Chondrocyte (in vitro differentiated cells): ENCODE measurements around the gene FGF16. TPM values are rescaled to one million over a fixed set of nuclear protein-coding genes. Genes with fewer than 3 reads are reported as not detected.

Experiments
- DNase-seq: peaks from one replicate; pipeline ENCODE4 v3.0.0; 2021; ENCODE audit warnings: mixed read lengths, low spot score
- H3K27ac Mint-ChIP-seq: one replicate; pipeline ENCODE4 v1.8.0; 2021; ENCODE audit warnings: mild to moderate bottlenecking, moderate library complexity, mixed read lengths; ENCODE audit not compliant: unreplicated experiment
- H3K27me3 Mint-ChIP-seq: 2 replicates; pipeline ENCODE4 v1.8.0; 2021; ENCODE audit warnings: low read depth, mixed read lengths
- H3K36me3 Mint-ChIP-seq: 2 replicates; pipeline ENCODE4 v1.8.0; 2021; ENCODE audit warnings: low read depth, mixed read lengths
- H3K4me1 Mint-ChIP-seq: 2 replicates; pipeline ENCODE4 v1.8.0; 2021; ENCODE audit warnings: low read depth, mild to moderate bottlenecking, mixed read lengths
- H3K4me3 Mint-ChIP-seq: one replicate; pipeline ENCODE4 v1.8.0; 2021; ENCODE audit warnings: mild to moderate bottlenecking, moderate library complexity, mixed read lengths; ENCODE audit not compliant: unreplicated experiment
- H3K9me3 Mint-ChIP-seq: 2 replicates; pipeline ENCODE4 v1.8.0; 2021; ENCODE audit warnings: low read depth, mixed read lengths
- total RNA-seq: library from RNA; stranded (reverse); gene quantifications from 3 replicates; pipeline ENCODE4 v1.2.1, GENCODE V29; 2021
- TF ChIP-seq, protein P1 (sequence below): fragments of 200-600 bp; sonication (generic); IDR thresholded peaks from 2 replicates; pipeline ENCODE4 v1.5.0; 2021; ENCODE audit warnings: antibody characterized with exemption, mild to moderate bottlenecking, moderate library complexity

Gene FGF16
- total RNA-seq, 1 donor from 2014 or later, result not detected

DNA sequence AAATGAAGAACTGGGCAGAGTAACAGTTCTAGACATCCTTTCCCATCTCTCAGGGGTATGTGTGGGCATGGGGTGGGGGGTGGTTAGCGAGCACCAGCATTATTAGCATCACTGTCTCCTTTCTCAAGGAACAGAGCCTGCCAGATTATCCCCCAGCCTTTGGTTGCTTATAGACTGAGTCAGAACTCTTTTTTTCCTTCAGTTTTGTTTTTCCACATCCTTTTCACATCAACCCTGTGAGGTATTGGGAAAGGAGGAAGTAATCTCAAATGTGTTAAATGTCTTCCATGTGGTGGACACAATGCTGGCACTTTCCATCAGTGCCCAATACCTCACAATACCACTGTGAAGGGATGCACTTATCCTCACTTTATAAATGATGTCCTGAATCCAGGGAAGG is 3.1 kb upstream of the FGF16 start:
- peaks cover 8% of the 10 kb centered on the region for H3K9me3 Mint-ChIP-seq
- H3K4me3 Mint-ChIP-seq, result no peak overlapping the region
- no peak overlapping the region for H3K27ac Mint-ChIP-seq
- no peaks in the 10 kb centered on the region for H3K36me3 Mint-ChIP-seq
- H3K27me3 Mint-ChIP-seq, result peaks cover 6% of the 10 kb centered on the region
- TF ChIP-seq, protein P1, sequence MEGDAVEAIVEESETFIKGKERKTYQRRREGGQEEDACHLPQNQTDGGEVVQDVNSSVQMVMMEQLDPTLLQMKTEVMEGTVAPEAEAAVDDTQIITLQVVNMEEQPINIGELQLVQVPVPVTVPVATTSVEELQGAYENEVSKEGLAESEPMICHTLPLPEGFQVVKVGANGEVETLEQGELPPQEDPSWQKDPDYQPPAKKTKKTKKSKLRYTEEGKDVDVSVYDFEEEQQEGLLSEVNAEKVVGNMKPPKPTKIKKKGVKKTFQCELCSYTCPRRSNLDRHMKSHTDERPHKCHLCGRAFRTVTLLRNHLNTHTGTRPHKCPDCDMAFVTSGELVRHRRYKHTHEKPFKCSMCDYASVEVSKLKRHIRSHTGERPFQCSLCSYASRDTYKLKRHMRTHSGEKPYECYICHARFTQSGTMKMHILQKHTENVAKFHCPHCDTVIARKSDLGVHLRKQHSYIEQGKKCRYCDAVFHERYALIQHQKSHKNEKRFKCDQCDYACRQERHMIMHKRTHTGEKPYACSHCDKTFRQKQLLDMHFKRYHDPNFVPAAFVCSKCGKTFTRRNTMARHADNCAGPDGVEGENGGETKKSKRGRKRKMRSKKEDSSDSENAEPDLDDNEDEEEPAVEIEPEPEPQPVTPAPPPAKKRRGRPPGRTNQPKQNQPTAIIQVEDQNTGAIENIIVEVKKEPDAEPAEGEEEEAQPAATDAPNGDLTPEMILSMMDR, result no peak
- H3K4me1 Mint-ChIP-seq, result peaks cover 20% of the 10 kb centered on the region
- DNase-seq, result no peak

DNA sequence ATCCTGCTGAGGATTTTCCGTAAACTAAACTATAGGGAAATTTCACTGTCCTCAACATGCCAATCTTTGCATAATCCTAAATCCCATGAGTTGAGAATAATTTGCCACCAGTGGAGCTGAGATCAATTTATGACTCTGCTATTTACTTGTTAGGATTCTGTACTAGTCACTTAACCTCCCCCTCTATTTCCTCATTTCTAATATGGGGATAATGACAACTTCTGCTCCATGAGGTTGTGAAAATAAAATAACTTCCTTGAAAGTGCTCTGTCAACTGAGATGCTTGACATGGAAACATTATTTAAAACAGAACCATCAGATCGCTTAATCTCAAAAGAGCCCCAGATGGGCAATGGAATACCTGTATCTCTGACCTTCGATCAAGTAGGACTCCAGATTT is 2.6 kb upstream of the FGF16 start:
- no peak for DNase-seq
- H3K4me3 Mint-ChIP-seq, result no peak overlapping the region
- H3K27me3 Mint-ChIP-seq, result peaks cover 6% of the 10 kb centered on the region
- H3K36me3 Mint-ChIP-seq, result no peaks in the 10 kb centered on the region
- peaks cover 20% of the 10 kb centered on the region for H3K4me1 Mint-ChIP-seq
- H3K27ac Mint-ChIP-seq, result no peak overlapping the region
- TF ChIP-seq, protein P1, result no peak
- peaks cover 8% of the 10 kb centered on the region for H3K9me3 Mint-ChIP-seq

DNA sequence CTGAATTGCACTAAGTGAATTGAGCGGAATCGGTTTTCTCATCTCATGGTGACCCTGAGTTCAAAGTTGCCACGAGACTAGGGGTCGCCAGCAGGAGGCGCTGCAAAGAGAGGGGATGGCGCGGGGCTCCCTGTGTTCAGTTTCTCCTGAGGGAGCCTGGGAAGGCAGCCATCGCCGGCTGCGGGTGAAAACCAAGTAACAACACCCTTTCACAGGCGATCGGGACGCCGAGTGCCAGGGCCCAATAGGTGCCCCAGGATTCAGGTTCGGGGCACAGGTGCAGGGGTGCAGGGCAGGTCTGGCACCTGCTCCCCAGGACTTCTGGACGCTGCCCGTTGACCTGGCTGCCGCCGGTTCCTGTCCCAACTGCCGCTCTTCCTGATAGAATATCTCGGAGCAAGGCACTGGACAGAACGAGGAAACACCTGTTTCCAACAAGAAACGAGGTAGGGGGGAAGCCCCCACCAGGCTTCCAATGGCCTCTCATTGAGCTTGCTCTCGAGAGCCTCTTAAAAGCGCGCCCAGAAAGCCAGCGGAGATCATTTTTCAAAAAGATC is 1.1 kb upstream of the FGF16 start:
- no peaks in the 10 kb centered on the region for H3K36me3 Mint-ChIP-seq
- H3K4me3 Mint-ChIP-seq, result peak overlapping the region; percentile 59
- H3K27me3 Mint-ChIP-seq, result peaks cover 6% of the 10 kb centered on the region
- no peak for DNase-seq
- H3K27ac Mint-ChIP-seq, result no peak overlapping the region
- TF ChIP-seq, protein P1, result peak; percentile 66
- H3K9me3 Mint-ChIP-seq, result peaks cover 4% of the 10 kb centered on the region
- peaks cover 14% of the 10 kb centered on the region for H3K4me1 Mint-ChIP-seq

DNA sequence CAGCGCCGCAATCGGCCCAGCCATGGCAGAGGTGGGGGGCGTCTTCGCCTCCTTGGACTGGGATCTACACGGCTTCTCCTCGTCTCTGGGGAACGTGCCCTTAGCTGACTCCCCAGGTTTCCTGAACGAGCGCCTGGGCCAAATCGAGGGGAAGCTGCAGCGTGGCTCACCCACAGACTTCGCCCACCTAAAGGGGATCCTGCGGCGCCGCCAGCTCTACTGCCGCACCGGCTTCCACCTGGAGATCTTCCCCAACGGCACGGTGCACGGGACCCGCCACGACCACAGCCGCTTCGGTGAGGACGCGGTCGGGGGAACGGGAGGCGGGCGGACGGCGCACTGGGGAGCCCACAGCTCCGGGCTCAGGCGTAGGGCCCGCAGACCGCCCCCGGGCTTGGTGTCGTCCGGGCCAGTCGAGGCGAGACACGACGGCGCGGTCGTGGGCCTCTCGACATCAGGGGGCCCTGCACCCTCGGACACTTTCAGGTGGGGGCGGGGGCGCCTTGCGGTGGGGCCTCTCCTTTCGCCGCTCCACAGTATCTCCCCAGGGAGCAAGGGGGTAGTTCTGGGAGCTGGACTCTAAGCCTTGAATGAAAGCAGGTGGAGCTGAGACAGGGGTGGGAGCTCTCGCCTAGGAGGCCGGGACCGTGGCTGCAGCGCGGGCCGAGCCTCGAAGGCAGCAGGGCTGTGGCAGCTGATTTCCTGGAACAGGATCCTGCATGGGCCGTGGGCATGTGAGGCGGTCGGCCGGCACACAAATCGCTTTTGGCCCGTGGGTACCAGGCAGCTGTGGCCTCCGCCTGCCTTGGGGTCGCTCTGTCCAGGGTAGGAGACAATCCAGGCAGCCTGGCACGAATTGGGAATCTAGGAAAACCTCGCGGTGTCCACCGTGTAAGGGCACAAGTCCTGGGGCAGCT is 722 bp downstream of the FGF16 start:
- no peak overlapping the region for H3K27ac Mint-ChIP-seq
- H3K4me1 Mint-ChIP-seq, result peaks cover 14% of the 10 kb centered on the region
- TF ChIP-seq, protein P1, result no peak
- H3K27me3 Mint-ChIP-seq, result peaks cover 6% of the 10 kb centered on the region
- no peak overlapping the region for H3K4me3 Mint-ChIP-seq
- peak; percentile 91 for DNase-seq
- H3K36me3 Mint-ChIP-seq, result no peaks in the 10 kb centered on the region
- H3K9me3 Mint-ChIP-seq, result peaks cover 8% of the 10 kb centered on the region

DNA sequence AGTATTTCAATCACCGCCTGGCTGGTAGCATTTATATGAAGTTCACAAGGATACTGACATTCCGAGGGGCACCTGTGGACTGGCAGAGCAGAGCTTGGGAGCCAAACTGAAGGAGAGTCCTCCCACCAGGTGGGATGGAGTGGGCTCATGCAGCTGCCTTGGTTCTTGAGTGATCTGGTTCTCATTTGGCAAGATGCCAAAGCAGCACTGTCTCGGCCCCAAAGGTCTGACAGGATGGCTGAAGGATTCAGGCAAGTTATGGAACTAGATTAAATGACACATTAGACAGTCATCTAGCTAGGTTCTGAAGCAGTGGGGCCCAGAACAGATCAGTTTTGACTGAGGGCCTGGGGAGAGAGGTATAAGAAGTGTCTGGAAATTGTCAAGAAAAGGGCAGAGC is 3.2 kb downstream of the FGF16 start:
- H3K27me3 Mint-ChIP-seq, result peaks cover 4% of the 10 kb centered on the region
- H3K36me3 Mint-ChIP-seq, result no peaks in the 10 kb centered on the region
- H3K9me3 Mint-ChIP-seq, result peaks cover 10% of the 10 kb centered on the region
- H3K4me1 Mint-ChIP-seq, result peaks cover 14% of the 10 kb centered on the region
- H3K4me3 Mint-ChIP-seq, result no peak overlapping the region
- H3K27ac Mint-ChIP-seq, result no peak overlapping the region
- no peak for DNase-seq
- TF ChIP-seq, protein P1, result no peak
